Measurements from ENCODE around the gene JMJD7.
A peak's percentile ranks its signal among the peaks of the same experiment; 100 is the strongest.

The JMJD7 gene

GRCh38 chr15:41869770-41870688 is 42.1 kb downstream of the JMJD7 start:
- DNase-seq: no peak

- DNase-seq: peak; percentile 70
Measured at GRCh38 chr15:41870689-41871081, 42.8 kb downstream of the JMJD7 start.

GRCh38 chr15:41871175-41871905 is 43.4 kb downstream of the JMJD7 start:
- no peak for DNase-seq

- DNase-seq: no peak
Measured at GRCh38 chr15:41872166-41872747, 44.4 kb downstream of the JMJD7 start.

- no peak for DNase-seq
Measured at GRCh38 chr15:41873711-41874110, 45.8 kb downstream of the JMJD7 start.

GRCh38 chr15:41874736-41875135 is 46.8 kb downstream of the JMJD7 start:
- DNase-seq: no peak

GRCh38 chr15:41876007-41876406 is 48.1 kb downstream of the JMJD7 start:
- no peak for DNase-seq

GRCh38 chr15:41876689-41877088 is 48.8 kb downstream of the JMJD7 start:
- DNase-seq: no peak

- no peak for DNase-seq
Measured at GRCh38 chr15:41877631-41878354, 49.9 kb downstream of the JMJD7 start.

- DNase-seq: no peak
Measured at GRCh38 chr15:41878355-41878699, 50.4 kb downstream of the JMJD7 start.

GRCh38 chr15:41879321-41879845 is 51.5 kb downstream of the JMJD7 start:
- DNase-seq: no peak

- no peak for DNase-seq
Measured at GRCh38 chr15:41880156-41880877, 52.4 kb downstream of the JMJD7 start.

- DNase-seq: no peak
Measured at GRCh38 chr15:41881086-41881485, 53.2 kb downstream of the JMJD7 start.

- DNase-seq: no peak
Measured at GRCh38 chr15:41881550-41881919, 53.6 kb downstream of the JMJD7 start.

- no peak for DNase-seq
Measured at GRCh38 chr15:41881920-41882688, 54.2 kb downstream of the JMJD7 start.

GRCh38 chr15:41882689-41883483 is 55.0 kb downstream of the JMJD7 start:
- DNase-seq: no peak

GRCh38 chr15:41883484-41883825 is 55.6 kb downstream of the JMJD7 start:
- no peak for DNase-seq

- DNase-seq: no peak
Measured at GRCh38 chr15:41884458-41884857, 56.6 kb downstream of the JMJD7 start.

GRCh38 chr15:41885321-41885720 is 57.4 kb downstream of the JMJD7 start:
- DNase-seq: no peak

- no peak for DNase-seq
Measured at GRCh38 chr15:41885841-41886240, 57.9 kb downstream of the JMJD7 start.

GRCh38 chr15:41886741-41887140 is 58.8 kb downstream of the JMJD7 start:
- no peak for DNase-seq

All from activated CD4-positive, alpha-beta T cell treated with anti-CD3 and anti-CD28 coated beads, Interleukin-2, Interleukin-6, amounts not matched to agents 100 ng/mL and 50 ng/mL, durations not matched to agents 16 hours and 8 hours (primary cell).